Progenitor cell of endocrine pancreas (in vitro differentiated cells): ENCODE results near the gene GHITM. TPM values are rescaled to one million over a fixed set of nuclear protein-coding genes. Genes with fewer than 3 reads are reported as not detected.
A peak's percentile ranks its signal among the peaks of the same experiment; 100 is the strongest.

Experiments
- DNase-seq: peaks from one replicate; pipeline ENCODE4 v3.0.0; 2021; ENCODE audit warnings: low spot score; ENCODE audit not compliant: unreplicated experiment
- H3K27ac Mint-ChIP-seq: 2 replicates; pipeline ENCODE4 v1.8.0; 2021; ENCODE audit warnings: mild to moderate bottlenecking, moderate library complexity, mixed read lengths
- H3K27me3 Mint-ChIP-seq: 2 replicates; pipeline ENCODE4 v1.8.0; 2021; ENCODE audit warnings: mixed read lengths
- H3K36me3 Mint-ChIP-seq: 2 replicates; pipeline ENCODE4 v1.8.0; 2022; ENCODE audit warnings: mixed read lengths; ENCODE audit not compliant: insufficient read depth
- H3K4me1 Mint-ChIP-seq: 2 replicates; pipeline ENCODE4 v1.8.0; 2021; ENCODE audit warnings: low read depth, mixed read lengths
- H3K4me3 Mint-ChIP-seq: 2 replicates; pipeline ENCODE4 v1.8.0; 2021; ENCODE audit warnings: low read depth, mild to moderate bottlenecking, moderate library complexity, mixed read lengths
- H3K9me3 Mint-ChIP-seq: 2 replicates; pipeline ENCODE4 v1.8.0; 2021; ENCODE audit warnings: low read depth, mixed read lengths
- total RNA-seq: library from RNA; stranded (reverse); gene quantifications from 2 replicates; pipeline ENCODE4 v1.2.1, GENCODE V29; 2021
- TF ChIP-seq, protein P1 (sequence below): fragments of 200-600 bp; sonication (generic); IDR thresholded peaks from one replicate; pipeline ENCODE4 v1.5.0; 2021; ENCODE audit warnings: antibody characterized with exemption, mild to moderate bottlenecking; ENCODE audit not compliant: unreplicated experiment

GHITM gene
- total RNA-seq, 1 donor from 2014 or later = 99.4 TPM

DNA sequence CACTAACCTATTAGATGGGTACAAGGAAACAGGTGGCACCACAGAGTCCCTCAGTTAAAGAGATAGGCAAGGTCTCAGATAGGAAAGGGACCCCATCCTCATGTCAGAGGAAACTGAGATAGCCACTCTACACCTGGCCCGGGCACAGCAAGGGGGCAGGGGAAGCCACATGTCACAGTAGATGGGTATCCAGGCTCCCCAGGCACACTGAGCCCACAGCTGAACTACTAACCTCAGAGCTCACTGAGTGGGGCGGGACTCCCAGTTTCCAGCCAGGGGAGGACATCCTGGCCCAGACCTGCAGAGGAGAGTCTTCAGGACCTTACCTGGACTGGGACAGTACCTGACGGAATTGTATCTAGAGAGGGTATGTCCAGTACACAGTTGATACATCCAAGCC is 51.3 kb downstream of the GHITM start:
- Mint-ChIP-seq H3K27me3 (peaks cover 53% of the 10 kb centered on the region), H3K27ac (no peak overlapping the region), H3K4me1 (no peaks in the 10 kb centered on the region), H3K9me3 (no peaks in the 10 kb centered on the region), H3K4me3 (no peak overlapping the region), H3K36me3 (no peaks in the 10 kb centered on the region)
- TF ChIP-seq, protein P1, sequence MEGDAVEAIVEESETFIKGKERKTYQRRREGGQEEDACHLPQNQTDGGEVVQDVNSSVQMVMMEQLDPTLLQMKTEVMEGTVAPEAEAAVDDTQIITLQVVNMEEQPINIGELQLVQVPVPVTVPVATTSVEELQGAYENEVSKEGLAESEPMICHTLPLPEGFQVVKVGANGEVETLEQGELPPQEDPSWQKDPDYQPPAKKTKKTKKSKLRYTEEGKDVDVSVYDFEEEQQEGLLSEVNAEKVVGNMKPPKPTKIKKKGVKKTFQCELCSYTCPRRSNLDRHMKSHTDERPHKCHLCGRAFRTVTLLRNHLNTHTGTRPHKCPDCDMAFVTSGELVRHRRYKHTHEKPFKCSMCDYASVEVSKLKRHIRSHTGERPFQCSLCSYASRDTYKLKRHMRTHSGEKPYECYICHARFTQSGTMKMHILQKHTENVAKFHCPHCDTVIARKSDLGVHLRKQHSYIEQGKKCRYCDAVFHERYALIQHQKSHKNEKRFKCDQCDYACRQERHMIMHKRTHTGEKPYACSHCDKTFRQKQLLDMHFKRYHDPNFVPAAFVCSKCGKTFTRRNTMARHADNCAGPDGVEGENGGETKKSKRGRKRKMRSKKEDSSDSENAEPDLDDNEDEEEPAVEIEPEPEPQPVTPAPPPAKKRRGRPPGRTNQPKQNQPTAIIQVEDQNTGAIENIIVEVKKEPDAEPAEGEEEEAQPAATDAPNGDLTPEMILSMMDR = no peak
- no peak for DNase-seq

DNA sequence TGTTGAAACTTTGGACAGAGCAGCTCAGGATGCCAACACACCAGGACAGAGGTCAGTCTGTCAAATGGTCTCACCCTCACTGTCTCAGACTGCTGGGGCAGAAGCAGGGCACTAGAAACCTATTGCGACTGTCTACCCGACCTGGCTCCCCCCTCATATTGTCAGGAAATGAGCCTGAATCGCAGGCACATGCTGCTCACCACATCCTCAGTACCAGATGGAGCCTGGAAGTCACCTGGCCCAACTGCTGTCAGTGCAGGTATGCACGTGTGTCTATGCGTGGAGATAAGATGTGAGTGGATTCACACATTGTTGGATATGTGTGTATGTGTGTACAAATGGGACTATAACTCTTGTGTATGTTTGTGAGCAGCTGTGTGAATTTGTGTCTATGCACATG is 51.8 kb downstream of the GHITM start:
- no peak for DNase-seq

DNA sequence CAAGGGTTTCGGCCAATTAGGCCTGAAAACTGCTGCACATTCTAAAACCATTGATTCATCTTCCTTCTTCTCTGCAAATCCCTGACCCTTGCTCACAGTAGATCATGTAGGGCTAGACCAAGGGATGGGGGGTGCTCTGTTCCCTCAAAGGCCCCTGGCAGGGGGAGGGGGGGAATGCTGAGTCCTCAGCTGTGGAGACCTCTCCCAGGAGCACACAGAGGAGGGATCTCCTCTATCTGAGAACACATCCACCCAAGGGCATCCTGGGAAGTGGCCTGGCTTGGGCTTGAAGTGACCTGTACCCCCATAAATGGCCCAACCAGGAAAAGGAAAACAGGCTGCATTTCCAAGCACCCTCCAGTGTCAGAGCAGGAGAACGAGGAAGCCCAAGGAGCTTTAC is 54.0 kb downstream of the GHITM start:
- Mint-ChIP-seq H3K9me3 (no peaks in the 10 kb centered on the region), H3K4me1 (no peaks in the 10 kb centered on the region), H3K27me3 (peaks cover 77% of the 10 kb centered on the region), H3K36me3 (no peaks in the 10 kb centered on the region), H3K27ac (no peak overlapping the region), H3K4me3 (no peak overlapping the region)
- no peak for DNase-seq
- TF ChIP-seq, protein P1 = no peak

More for the DNA sequence above, 51.8 kb downstream of the GHITM start:
- H3K36me3 Mint-ChIP-seq = no peaks in the 10 kb centered on the region
- no peaks in the 10 kb centered on the region for H3K9me3 Mint-ChIP-seq
- H3K4me1 Mint-ChIP-seq = no peaks in the 10 kb centered on the region
- TF ChIP-seq, protein P1 = no peak
- no peak overlapping the region for H3K27ac Mint-ChIP-seq
- H3K27me3 Mint-ChIP-seq = peaks cover 58% of the 10 kb centered on the region
- H3K4me3 Mint-ChIP-seq = no peak overlapping the region

DNA sequence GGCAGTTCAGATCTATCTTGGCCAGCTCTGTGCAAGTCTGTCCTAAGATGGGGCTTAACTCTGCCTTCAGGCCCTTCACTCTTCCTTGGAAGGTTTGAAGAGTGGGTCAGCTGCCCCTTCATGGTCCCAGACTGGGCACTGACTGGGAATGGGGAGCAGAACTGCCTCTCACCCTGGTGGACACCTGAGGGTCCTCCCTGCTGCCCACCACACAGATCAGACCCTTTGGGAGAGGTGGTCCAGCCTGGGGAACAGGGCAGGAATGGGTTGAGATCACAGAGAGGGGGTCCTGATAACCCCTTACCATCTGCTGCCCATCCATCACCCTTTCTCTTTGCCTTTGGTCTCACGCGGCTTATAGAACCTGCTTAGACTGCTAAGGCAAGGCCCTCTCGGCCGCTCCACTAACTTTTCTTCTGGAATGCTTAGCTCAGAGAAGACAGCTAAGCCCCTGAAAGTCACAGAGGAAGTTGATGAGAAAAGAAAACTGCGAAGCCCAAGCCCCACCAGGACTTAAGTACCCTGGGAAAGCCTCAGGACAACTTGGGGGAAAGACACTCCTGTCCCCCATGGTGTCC is 54.6 kb downstream of the GHITM start:
- H3K27me3 Mint-ChIP-seq = peaks cover 81% of the 10 kb centered on the region
- no peaks in the 10 kb centered on the region for H3K9me3 Mint-ChIP-seq
- DNase-seq = no peak
- no peaks in the 10 kb centered on the region for H3K36me3 Mint-ChIP-seq
- no peaks in the 10 kb centered on the region for H3K4me1 Mint-ChIP-seq
- H3K27ac Mint-ChIP-seq = no peak overlapping the region
- no peak overlapping the region for H3K4me3 Mint-ChIP-seq
- TF ChIP-seq, protein P1 = no peak

DNA sequence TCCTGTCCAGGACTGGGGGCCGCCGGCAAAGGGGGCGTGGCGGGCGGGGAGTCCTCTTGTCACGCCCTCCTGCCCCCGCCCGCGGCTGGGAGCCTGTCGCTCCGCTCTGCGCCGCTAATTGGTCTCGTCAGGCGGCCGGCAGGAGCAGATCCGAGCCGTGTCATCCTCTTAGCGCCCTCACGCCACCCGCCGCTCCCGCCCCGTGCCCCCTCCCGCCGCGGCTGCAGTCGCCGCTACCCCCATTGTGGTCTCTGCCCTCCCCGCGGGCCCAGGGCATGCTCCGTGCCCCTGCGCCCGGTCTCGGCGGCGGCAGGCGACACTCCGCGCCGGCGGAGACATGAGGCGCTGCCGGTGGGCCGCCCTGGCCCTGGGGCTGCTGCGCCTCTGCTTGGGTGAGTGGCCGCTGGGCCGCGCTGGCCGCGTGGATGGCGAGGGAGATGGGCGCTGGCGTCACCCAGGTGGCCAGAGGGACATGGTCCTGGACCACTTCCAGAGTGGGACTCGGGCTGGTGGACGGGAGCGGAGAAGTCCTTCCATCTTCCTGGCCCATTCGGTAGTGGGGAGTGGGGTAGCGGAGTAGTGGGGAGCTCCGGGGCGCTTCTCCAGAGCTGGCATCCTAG is 55.2 kb downstream of the GHITM start, which contains the start of gene CDHR1:
TSS of gene CDHR1 (plus strand) at position 114 of the 620 bp plus-strand sequence. CDS start at position 338, 224 bp downstream.
- Mint-ChIP-seq H3K27me3 (peaks cover 86% of the 10 kb centered on the region), H3K4me3 (peak within 1 kb of the TSS; percentile 26), H3K27ac (no peak within 1 kb of the TSS), H3K9me3 (no peaks in the 10 kb centered on the region), H3K4me1 (no peaks in the 10 kb centered on the region), H3K36me3 (no peaks in the 10 kb centered on the region)
- TF ChIP-seq, protein P1 = no peak
- DNase-seq = no peak
